B cell (primary cell): Measurements from ENCODE around the gene YARS2.

ENCODE experiments used
- EZH2 ChIP-seq: IDR thresholded peaks from 2 replicates; pipeline ENCODE4 v1.6.1; 2012; ENCODE audit warnings: borderline replicate concordance, low read depth, mild to moderate bottlenecking, moderate library complexity, low read length; ENCODE audit not compliant: insufficient read depth, poor library complexity, severe bottlenecking
- TF ChIP-seq, protein P1 (sequence below): fragments of 200-600 bp; IDR thresholded peaks from one replicate; pipeline ENCODE4 v1.8.0; 2022; ENCODE audit warnings: antibody characterized with exemption, mild to moderate bottlenecking

GRCh38 chr12:32770141-32770540 is 14.4 kb upstream of the YARS2 start:
- TF ChIP-seq, protein P1, sequence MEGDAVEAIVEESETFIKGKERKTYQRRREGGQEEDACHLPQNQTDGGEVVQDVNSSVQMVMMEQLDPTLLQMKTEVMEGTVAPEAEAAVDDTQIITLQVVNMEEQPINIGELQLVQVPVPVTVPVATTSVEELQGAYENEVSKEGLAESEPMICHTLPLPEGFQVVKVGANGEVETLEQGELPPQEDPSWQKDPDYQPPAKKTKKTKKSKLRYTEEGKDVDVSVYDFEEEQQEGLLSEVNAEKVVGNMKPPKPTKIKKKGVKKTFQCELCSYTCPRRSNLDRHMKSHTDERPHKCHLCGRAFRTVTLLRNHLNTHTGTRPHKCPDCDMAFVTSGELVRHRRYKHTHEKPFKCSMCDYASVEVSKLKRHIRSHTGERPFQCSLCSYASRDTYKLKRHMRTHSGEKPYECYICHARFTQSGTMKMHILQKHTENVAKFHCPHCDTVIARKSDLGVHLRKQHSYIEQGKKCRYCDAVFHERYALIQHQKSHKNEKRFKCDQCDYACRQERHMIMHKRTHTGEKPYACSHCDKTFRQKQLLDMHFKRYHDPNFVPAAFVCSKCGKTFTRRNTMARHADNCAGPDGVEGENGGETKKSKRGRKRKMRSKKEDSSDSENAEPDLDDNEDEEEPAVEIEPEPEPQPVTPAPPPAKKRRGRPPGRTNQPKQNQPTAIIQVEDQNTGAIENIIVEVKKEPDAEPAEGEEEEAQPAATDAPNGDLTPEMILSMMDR = no peak
- no peak for TF ChIP-seq EZH2
